Measurements from ENCODE around the gene DAB2IP.

The DAB2IP gene

DNA sequence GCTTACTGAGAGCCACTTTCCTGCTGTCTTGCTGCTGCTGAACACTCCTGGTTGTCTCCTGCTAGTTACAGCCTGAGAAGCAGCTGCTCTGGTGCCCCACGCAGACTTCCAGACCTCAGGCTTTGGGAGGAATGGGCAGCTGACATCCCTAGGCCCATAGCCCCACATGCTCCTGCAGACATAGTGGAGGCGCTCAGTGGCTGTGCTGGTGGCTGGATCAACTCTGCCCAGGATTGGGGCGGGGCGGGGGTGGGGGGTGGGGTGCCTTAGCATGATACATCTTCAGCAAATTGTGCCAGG, 93.9 kb downstream of the DAB2IP start:
- no peak overlapping the region for H3K4me2 ChIP-seq (ENCODE audit: low read depth, low read length, poor library complexity, severe bottlenecking)
- peaks cover 47% of the 10 kb centered on the region for H3K4me1 ChIP-seq (ENCODE audit: insufficient read depth, low read length, poor library complexity, severe bottlenecking)
- TF ChIP-seq, protein P1, sequence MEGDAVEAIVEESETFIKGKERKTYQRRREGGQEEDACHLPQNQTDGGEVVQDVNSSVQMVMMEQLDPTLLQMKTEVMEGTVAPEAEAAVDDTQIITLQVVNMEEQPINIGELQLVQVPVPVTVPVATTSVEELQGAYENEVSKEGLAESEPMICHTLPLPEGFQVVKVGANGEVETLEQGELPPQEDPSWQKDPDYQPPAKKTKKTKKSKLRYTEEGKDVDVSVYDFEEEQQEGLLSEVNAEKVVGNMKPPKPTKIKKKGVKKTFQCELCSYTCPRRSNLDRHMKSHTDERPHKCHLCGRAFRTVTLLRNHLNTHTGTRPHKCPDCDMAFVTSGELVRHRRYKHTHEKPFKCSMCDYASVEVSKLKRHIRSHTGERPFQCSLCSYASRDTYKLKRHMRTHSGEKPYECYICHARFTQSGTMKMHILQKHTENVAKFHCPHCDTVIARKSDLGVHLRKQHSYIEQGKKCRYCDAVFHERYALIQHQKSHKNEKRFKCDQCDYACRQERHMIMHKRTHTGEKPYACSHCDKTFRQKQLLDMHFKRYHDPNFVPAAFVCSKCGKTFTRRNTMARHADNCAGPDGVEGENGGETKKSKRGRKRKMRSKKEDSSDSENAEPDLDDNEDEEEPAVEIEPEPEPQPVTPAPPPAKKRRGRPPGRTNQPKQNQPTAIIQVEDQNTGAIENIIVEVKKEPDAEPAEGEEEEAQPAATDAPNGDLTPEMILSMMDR (conservative IDR thresholded peaks at IDR 0.05; ENCODE audit: low read length) = no peak
- H3K36me3 ChIP-seq (ENCODE audit: insufficient read depth, low read length) = no peaks in the 10 kb centered on the region
- H3K9ac ChIP-seq (ENCODE audit: low read depth, low read length, poor library complexity, severe bottlenecking) = peak overlapping the region; percentile 4
- no peaks in the 10 kb centered on the region for H3K9me2 ChIP-seq (replicated peaks; ENCODE audit: low read depth, low read length)
- no peaks in the 10 kb centered on the region for H3K27me3 ChIP-seq (ENCODE audit: insufficient read depth, low read length, poor library complexity, severe bottlenecking)
- H2AFZ ChIP-seq (ENCODE audit: low read length) = no peak overlapping the region
- H3K79me2 ChIP-seq (ENCODE audit: insufficient read depth, low read length) = peaks cover 54% of the 10 kb centered on the region
- no peaks in the 10 kb centered on the region for H3F3A ChIP-seq (ENCODE audit: low read depth)
- H4K20me1 ChIP-seq (ENCODE audit: insufficient read depth, low read length, poor library complexity, severe bottlenecking) = no peaks in the 10 kb centered on the region
- H3K9me3 ChIP-seq (ENCODE audit: insufficient read depth, low read depth, low read length) = no peaks in the 10 kb centered on the region
- no peak overlapping the region for H3K4me3 ChIP-seq (ENCODE audit: low read length, poor library complexity, severe bottlenecking)

DNA sequence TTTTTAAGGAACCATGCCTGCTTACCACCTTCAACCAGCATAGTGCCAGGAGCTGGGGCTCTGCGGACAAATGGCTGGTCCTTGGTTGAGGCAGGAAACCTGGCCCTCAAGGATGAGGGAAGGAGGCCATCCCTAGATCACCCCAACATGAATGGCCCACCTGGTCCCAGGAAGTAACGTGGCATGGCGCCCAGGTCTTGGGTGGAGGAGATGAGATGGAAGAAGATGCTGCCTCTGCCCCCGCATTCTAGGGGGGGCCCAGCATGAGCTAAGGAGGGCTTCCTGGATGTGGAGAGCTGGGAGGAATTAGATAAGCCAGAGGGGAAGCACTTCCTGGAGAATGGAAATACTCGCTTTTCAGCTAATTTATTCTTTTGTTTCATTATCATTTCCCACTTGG, 95.0 kb downstream of the DAB2IP start:
- Histone ChIP-seq H2AFZ (ENCODE audit: low read length) (no peak overlapping the region), H4K20me1 (ENCODE audit: insufficient read depth, low read length, poor library complexity, severe bottlenecking) (no peaks in the 10 kb centered on the region), H3K79me2 (ENCODE audit: insufficient read depth, low read length) (peaks cover 57% of the 10 kb centered on the region), H3K9me2 (replicated peaks; ENCODE audit: low read depth, low read length) (no peaks in the 10 kb centered on the region), H3K4me2 (ENCODE audit: low read depth, low read length, poor library complexity, severe bottlenecking) (peak overlapping the region; percentile 59), H3F3A (ENCODE audit: low read depth) (no peaks in the 10 kb centered on the region), H3K4me3 (ENCODE audit: low read length, poor library complexity, severe bottlenecking) (no peak overlapping the region), H3K36me3 (ENCODE audit: insufficient read depth, low read length) (no peaks in the 10 kb centered on the region), H3K4me1 (ENCODE audit: insufficient read depth, low read length, poor library complexity, severe bottlenecking) (peaks cover 47% of the 10 kb centered on the region), H3K27me3 (ENCODE audit: insufficient read depth, low read length, poor library complexity, severe bottlenecking) (no peaks in the 10 kb centered on the region), H3K9ac (ENCODE audit: low read depth, low read length, poor library complexity, severe bottlenecking) (peak overlapping the region; percentile 44), H3K9me3 (ENCODE audit: insufficient read depth, low read depth, low read length) (no peaks in the 10 kb centered on the region)
- TF ChIP-seq, protein P1 (conservative IDR thresholded peaks at IDR 0.05; ENCODE audit: low read length) = no peak
- TF ChIP-seq EZH2phosphoT487 (IDR thresholded peaks at IDR 0.05; ENCODE audit: borderline replicate concordance) = no peak

DNA sequence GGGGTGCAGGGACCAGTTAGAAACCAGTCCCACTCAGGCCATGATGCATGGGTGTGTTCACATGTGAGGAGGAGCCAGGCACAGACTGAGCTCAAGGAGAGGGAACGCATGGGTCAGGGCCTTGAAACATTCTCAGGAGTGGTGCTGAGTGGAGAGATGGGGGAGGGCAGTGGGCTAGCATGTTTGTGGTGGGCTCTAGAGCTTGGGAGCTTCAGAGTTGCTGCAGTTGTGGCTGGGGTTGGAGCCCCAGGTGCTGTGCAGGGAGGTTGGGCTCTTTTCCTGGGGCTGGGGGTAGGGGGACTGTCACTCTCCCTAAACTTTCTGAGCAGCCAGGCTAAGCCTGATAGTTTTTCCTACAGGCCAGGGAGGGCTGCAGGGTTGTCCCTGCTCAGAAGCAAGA, 95.4 kb downstream of the DAB2IP start:
- Histone ChIP-seq H3K9me3 (ENCODE audit: insufficient read depth, low read depth, low read length) (no peaks in the 10 kb centered on the region), H3K9ac (ENCODE audit: low read depth, low read length, poor library complexity, severe bottlenecking) (peak overlapping the region; percentile 44), H3K79me2 (ENCODE audit: insufficient read depth, low read length) (peaks cover 61% of the 10 kb centered on the region), H4K20me1 (ENCODE audit: insufficient read depth, low read length, poor library complexity, severe bottlenecking) (no peaks in the 10 kb centered on the region), H3K27me3 (ENCODE audit: insufficient read depth, low read length, poor library complexity, severe bottlenecking) (no peaks in the 10 kb centered on the region), H2AFZ (ENCODE audit: low read length) (no peak overlapping the region), H3K9me2 (replicated peaks; ENCODE audit: low read depth, low read length) (no peaks in the 10 kb centered on the region), H3F3A (ENCODE audit: low read depth) (no peaks in the 10 kb centered on the region), H3K4me3 (ENCODE audit: low read length, poor library complexity, severe bottlenecking) (no peak overlapping the region), H3K4me1 (ENCODE audit: insufficient read depth, low read length, poor library complexity, severe bottlenecking) (peaks cover 47% of the 10 kb centered on the region), H3K36me3 (ENCODE audit: insufficient read depth, low read length) (no peaks in the 10 kb centered on the region), H3K4me2 (ENCODE audit: low read depth, low read length, poor library complexity, severe bottlenecking) (peak overlapping the region; percentile 59)
- TF ChIP-seq, protein P1 (conservative IDR thresholded peaks at IDR 0.05; ENCODE audit: low read length) = no peak
